Activated T-cell treated with anti-CD3 and anti-CD28 coated beads for 4 hours (primary cell): ENCODE data around the gene KRT31.
"Not testable (repeated sequence)": the region's sequence is repeated elsewhere in the genome, so short reads cannot be mapped to it uniquely, and the experiment has no call there.

Experiments
- DNase-seq: peaks from one replicate; pipeline ENCODE4 v3.0.0-alpha.2; 2020

The KRT31 gene

DNA sequence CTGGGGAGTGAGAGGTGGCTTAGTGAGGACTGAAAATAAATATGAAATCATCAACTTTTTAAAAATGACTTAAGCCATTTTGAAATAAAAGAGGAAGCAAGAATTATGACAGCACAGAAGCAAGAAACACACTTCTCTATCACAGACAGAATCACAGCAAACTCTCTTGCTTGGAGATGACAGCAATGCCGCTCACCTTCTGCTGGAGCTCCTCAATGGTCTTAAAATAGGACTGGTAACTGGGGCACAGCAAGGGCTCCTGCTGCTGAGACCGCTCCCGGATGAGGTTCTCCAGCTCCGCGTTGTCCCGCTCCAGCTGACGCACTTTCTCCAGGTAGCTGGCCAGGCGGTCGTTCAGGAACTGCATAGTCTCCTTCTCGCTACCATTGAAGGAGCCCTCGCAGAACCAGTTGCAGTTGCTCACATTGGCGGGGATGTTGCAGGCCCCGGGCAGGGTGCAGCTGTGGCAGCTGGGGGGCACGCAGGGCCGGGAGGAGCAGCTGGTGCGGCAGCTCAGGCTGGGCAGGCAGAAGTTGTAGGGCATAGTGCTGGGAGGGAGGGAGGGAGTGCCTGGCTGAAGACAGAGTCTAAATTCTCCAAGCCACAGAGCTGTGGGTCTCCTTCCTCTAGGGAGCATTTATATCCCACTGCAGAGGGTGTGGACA lies at the start of gene KRT31:
TSS of gene KRT31 (minus strand) at position 613 of the 665 bp plus-strand sequence. CDS start at position 544, 69 bp downstream.
- DNase-seq: no peak

- DNase-seq: no peak
Measured at GRCh38 chr17:41446806-41447205, 49.4 kb upstream of the KRT31 start.

DNA sequence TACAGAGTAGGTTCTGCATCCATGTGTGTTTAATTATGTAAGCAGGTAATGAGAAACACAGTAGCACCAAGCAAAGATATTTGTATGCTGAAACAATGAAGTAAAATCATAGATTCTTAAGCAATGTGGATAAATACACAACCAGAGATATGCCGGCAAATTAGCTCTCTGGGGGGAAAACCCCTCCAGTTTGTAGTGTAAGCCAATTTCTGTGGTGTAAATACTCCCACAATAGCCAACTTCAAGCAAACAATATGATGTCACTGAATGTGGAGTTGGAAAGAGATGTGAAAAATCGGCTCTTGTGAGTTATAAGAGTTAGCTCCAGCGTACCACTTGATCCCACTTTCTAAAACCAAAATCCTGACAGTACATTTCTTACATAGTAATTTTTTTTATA lies 47.2 kb upstream of the KRT31 start:
- DNase-seq: no peak

DNA sequence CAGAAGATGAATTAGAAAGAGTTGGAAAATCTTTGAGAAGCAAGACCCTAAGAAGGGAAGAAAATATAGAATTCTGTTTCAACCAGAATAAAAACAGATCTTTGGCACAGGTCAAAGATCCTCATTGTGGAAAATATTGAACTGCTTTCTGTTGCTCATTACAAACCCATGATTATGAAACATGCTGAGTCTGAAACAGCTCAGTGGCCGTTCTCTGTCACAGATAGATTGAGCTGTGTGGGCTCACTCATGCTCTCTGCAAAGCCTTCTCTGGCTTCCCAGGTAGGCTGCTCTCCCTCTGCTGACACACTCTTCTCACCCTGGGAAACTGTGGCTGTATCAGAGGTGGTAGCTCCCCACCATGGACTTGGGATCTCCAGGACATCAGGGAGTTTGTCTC lies 46.8 kb upstream of the KRT31 start:
- DNase-seq: no peak

DNA sequence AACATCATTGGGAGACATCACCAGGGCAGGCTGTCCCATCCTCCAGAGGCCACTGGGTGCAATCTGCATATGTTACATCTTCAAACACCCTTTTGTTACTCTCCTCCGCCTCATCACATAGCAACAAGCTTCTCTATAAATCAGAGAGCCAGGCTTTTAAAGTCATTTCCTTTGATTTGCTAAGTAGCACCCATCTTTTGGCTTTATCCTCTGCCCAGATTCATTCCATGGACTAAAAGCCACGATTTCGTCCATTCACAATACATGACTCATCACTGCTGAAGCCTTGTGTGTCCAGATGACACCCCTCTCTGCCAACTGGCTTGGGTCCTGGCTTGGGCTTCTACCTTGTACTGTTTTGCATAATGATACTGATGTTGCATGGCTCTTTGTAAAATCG lies 45.3 kb upstream of the KRT31 start:
- no peak for DNase-seq

- no peak for DNase-seq
Measured at GRCh38 chr17:41440531-41441033, 43.2 kb upstream of the KRT31 start, which contains the start of gene KRT38. KRT38 (minus strand) TSS chr17:41440983; CDS start chr17:41440921, 62 bp downstream.

DNA sequence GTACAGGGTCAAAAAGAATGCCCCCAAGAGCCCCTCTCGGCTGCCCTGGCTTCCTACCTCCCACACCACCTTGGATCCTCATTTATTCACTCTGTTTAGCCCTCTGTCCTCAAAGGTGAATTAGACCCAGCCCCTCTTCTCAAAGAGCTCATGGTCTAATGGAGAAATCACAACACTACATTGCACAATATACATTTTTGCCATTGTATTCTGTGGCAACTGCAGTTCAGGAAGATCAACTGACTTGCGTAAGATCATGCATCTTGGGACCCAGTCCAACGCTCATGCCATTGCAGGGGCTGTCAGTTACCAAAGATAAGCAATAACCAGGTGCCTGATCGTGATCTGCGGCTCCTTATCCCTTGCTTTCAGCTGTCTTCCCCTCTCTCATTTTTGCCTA lies 42.0 kb upstream of the KRT31 start:
- no peak for DNase-seq

GRCh38 chr17:41437769-41438168 lies 40.4 kb upstream of the KRT31 start:
- DNase-seq: no peak

DNA sequence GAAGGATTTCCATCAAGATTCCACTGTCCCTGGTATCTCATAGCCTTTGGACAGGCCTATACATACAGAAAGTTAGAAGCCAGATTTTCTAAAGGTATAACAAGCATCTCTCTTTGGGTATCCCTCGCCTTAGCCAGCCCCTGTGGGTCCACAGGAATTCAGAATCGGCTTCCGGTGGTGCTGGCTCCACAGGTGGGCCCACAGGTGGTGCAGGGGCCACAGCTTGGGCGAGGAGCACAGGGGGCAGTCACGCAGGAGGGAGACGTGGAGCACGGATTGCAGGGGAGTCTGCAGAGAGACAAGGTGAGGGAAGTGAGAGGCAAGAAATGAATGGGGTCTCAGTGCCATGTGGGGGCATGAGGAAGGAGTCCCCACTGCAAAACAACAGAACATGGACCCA lies 39.8 kb upstream of the KRT31 start:
- no peak for DNase-seq

- DNase-seq: no peak
Measured at GRCh38 chr17:41434415-41434814, 37.0 kb upstream of the KRT31 start.

DNA sequence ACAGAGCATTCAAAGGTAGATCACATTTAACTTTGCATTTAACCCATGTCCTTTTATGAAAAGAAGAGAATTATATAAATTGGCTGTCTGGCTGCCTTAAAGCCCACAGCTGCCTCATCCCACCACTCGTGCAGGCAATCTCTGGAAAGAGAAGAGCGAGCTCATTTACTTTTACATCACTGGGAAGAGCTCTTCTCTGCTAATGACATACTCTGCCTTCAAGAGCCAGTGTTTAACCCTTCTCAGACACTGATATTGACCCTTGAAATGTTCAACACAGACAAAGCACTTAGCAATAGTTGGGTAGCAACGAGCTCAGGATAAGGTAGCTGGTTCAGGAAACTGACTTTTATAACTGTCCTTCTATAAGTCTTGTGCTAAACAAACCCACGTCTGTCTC lies 36.6 kb upstream of the KRT31 start:
- DNase-seq: no peak

DNA sequence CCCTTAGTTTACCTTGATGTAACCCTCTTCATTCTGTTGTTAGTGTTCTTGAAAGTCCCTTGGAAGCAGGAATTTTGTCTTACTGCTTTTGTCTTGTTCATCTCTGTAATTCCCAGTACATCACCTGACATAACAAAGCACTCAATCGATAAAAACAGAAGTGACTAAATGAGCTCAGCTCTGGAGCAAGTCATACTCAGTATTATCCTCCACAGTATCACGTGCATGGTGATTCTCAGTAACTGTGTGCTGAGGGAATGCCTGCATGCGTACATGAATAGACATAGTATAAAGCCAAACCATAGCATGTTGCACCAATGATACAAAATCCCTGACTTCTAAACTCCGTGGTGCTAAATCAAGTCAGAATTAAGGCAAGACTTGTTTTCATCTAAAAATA lies 36.2 kb upstream of the KRT31 start:
- no peak for DNase-seq

DNA sequence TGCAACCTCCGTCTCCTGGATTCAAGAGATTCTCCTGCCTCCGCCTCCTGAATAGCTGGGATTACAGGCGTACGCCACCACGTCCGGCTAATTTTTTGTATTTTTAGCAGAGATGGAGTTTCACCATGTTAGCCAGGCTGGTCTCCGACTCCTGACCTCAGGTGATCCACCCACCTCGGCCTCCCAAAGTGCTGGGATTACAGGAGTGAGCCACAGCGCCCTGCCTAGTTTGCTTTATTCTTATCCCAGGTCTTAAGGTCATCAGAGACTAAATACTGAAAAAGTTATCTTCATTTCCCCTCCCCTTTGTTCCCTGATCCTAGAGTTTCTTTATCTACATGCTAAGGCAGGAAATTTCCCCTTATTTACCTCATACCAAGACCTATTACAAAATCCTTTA lies 33.0 kb upstream of the KRT31 start:
- DNase-seq: not testable (repeated sequence)

- DNase-seq: no peak
Measured at GRCh38 chr17:41429667-41430066, 32.3 kb upstream of the KRT31 start.

- DNase-seq: no peak
Measured at GRCh38 chr17:41428591-41429291, 31.3 kb upstream of the KRT31 start.

DNA sequence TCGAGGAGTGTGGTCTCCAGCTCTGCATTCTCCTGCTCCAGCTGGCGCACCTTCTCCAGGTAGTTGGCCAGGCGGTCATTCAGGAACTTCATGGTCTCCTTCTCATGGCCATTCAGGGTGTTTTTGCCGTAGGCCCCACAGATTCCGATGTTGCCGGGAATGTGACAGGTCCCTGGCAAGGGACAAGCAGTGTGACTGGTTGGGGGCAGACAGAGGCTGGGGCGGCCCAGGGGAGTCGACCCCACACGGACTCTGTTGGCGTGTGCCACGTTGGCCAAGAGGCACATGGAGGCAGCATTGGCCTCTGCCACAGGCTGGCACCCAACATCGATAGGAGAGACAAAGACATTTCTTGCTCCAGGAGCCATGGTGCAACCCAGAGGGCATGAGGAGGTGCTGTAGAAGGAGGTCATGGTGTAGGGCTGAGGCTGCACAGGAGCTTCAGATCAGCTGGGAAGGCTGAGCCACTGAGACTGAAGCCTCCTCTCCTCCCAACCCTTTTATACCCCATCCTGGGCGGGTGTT lies 26.8 kb upstream of the KRT31 start, which contains the start of gene KRT37:
TSS of gene KRT37 (minus strand) at position 475 of the 525 bp plus-strand sequence. CDS start at position 413, 62 bp downstream.
- no peak for DNase-seq

DNA sequence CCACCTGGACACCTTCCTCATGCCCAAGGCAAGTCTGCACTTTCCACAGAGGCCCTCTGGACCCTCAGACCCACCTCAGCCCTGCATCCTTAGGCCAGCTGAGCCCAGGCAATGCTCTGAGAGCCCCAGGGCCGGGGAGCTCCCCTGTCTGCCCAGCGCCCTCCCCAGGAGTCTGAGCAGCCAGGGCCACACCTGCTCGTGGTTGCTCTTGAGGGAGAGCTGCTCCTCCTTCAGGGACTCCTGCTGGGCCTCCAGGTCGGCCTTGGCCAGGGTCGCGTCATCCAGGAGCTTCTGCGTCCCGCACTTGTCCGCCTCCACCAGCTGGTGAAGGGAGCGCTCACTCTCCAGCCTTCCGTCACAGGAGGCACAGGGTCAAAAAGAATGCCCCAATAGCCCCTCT lies 25.2 kb upstream of the KRT31 start:
- DNase-seq: not testable (repeated sequence)

- no peak for DNase-seq
Measured at GRCh38 chr17:41421617-41422016, 24.2 kb upstream of the KRT31 start.

DNA sequence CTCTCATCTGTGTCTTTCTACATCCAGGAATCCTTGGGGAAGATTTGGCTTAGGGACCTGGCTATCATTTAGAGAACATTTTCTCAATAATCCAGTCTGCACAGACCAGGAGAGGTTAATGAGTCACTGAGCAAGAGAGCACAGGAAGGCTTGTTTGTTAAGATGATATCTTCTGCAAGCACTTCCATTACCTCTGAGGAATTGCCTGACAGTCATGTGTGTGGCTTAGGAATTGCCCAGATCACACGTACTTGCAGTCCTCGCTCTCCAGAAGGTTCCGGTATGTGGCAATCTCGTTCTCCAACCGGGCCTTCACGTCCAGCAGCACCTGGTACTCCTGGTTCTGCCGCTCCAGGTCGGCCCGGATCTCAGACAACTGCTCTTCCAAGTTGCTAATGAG lies 23.7 kb upstream of the KRT31 start:
- DNase-seq: no peak

DNA sequence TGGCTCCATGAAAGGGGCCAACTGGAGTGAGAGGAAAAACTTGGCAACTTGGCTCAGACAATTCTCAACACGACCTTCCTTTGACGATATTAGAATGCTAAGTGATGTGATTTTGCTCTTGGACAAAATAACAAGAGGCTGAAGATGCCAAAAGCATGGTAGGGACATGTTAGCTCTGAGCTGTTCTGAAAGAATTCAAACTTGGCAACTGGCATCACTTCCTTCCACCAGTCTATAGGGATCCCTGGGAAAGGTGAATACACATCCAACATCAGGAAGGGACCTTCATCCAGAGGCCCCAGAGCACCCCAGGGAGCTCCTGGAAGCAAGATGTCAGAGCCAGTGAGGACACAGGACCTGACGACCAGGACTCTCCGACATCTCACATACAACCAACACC lies 22.7 kb upstream of the KRT31 start:
- DNase-seq: no peak

- no peak for DNase-seq
Measured at GRCh38 chr17:41419716-41420115, 22.3 kb upstream of the KRT31 start.

- DNase-seq: no peak
Measured at GRCh38 chr17:41418116-41418860, 20.9 kb upstream of the KRT31 start.

DNA sequence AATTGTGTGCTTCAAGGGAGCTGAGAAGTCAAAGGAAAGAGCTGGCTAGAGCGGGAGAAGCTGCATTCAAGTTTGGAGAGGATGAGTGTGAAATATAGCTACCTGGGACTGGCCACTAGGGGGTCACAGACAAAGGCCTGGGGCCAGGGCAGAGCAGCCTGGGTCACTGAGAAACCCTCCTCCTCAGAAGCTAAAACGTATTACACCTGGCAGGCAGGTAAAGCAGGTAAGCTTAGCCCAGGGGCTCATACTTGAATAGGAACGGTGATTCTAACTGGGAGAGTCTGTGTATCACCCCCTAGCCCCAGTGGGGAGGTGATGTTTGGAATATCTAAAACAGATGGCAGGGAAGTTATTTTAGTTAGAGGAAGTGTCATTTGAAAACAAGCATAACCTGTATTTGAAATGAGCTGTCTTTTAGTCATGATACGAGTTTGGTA lies 20.2 kb upstream of the KRT31 start:
- no peak for DNase-seq
